ENCODE measurements around the gene FMNL2. TPM values are rescaled to one million over a fixed set of nuclear protein-coding genes. Genes with fewer than 3 reads are reported as not detected.

Gene FMNL2
- total and polyA plus RNA-seq, 5 donors = 7.2 to 10.8 (median 9.4) TPM

- no peak overlapping the region for H3K4me3 ChIP-seq (ENCODE audit: low read length)
- intact Hi-C loops (cut with DNase I) = no loop called here
- no peak overlapping the region for H3K27ac ChIP-seq (ENCODE audit: low read length)
- H3K9me3 ChIP-seq (ENCODE audit: control insufficient read depth, low read length) = no peaks in the 10 kb centered on the region
- no peaks in the 10 kb centered on the region for H3K27me3 ChIP-seq (ENCODE audit: control insufficient read depth, insufficient read depth)
- ATAC-seq (no peak), DNase-seq (no peak)
- 61% methylated on average over 8 of the region's 8 CpGs for WGBS
- no peaks in the 10 kb centered on the region for H3K4me1 ChIP-seq (ENCODE audit: control insufficient read depth, insufficient read depth, low read length)
Observed at GRCh38 chr2:152548111-152548875, 213.3 kb downstream of the FMNL2 start.

GRCh38 chr2:152548996-152549395, 214.0 kb downstream of the FMNL2 start:
- Histone ChIP-seq H3K4me3 (ENCODE audit: low read length) (no peak overlapping the region), H3K9me3 (ENCODE audit: control insufficient read depth, low read length) (no peaks in the 10 kb centered on the region), H3K27me3 (ENCODE audit: control insufficient read depth, insufficient read depth) (no peaks in the 10 kb centered on the region), H3K27ac (ENCODE audit: low read length) (no peak overlapping the region), H3K4me1 (ENCODE audit: control insufficient read depth, insufficient read depth, low read length) (no peaks in the 10 kb centered on the region)
- ATAC-seq = no peak
- no peak for DNase-seq
- intact Hi-C loops (cut with DNase I) = no loop called here
- 97% methylated on average over 3 of the region's 3 CpGs for WGBS

GRCh38 chr2:152549423-152549822, 214.4 kb downstream of the FMNL2 start:
- Histone ChIP-seq H3K27ac (ENCODE audit: low read length) (no peak overlapping the region), H3K4me3 (ENCODE audit: low read length) (no peak overlapping the region), H3K4me1 (ENCODE audit: control insufficient read depth, insufficient read depth, low read length) (no peaks in the 10 kb centered on the region), H3K9me3 (ENCODE audit: control insufficient read depth, low read length) (no peaks in the 10 kb centered on the region), H3K27me3 (ENCODE audit: control insufficient read depth, insufficient read depth) (no peaks in the 10 kb centered on the region)
- intact Hi-C loops (cut with DNase I) = no loop called here
- ATAC-seq = no peak
- WGBS = 96% methylated on average over 2 of the region's 2 CpGs
- no peak for DNase-seq

DNA sequence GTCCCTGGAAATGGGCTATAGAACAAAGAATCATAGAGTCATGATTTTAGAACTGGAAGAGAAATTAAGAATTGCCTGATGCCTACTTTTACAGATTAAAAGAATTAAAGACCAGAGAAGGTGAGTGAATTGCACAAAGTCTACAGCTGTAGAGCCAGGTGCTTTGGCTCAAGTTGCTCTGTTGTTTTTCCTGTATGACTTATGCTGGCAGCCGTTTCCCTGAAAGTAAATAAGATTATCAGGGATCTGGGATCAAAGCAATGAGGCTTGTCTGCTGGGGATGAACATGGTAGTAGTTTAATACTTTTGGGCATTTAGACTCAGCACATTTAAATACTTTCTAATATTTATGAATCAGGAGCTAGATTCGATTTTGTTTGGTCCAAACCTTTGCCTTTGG, 215.4 kb downstream of the FMNL2 start:
- no peaks in the 10 kb centered on the region for H3K9me3 ChIP-seq (ENCODE audit: control insufficient read depth, low read length)
- WGBS = 71% methylated on average over 2 of the region's 2 CpGs
- no peaks in the 10 kb centered on the region for H3K27me3 ChIP-seq (ENCODE audit: control insufficient read depth, insufficient read depth)
- ATAC-seq (no peak), DNase-seq (no peak)
- H3K4me3 ChIP-seq (ENCODE audit: low read length) = no peak overlapping the region
- intact Hi-C loops (cut with DNase I) = no loop called here
- no peaks in the 10 kb centered on the region for H3K4me1 ChIP-seq (ENCODE audit: control insufficient read depth, insufficient read depth, low read length)
- H3K27ac ChIP-seq (ENCODE audit: low read length) = no peak overlapping the region

- Histone ChIP-seq H3K27me3 (ENCODE audit: control insufficient read depth, insufficient read depth) (no peaks in the 10 kb centered on the region), H3K9me3 (ENCODE audit: control insufficient read depth, low read length) (no peaks in the 10 kb centered on the region), H3K4me1 (ENCODE audit: control insufficient read depth, insufficient read depth, low read length) (no peaks in the 10 kb centered on the region), H3K4me3 (ENCODE audit: low read length) (no peak overlapping the region), H3K27ac (ENCODE audit: low read length) (no peak overlapping the region)
- 85% methylated on average over 1 of the region's 1 CpG for WGBS
- ATAC-seq = no peak
- no peak for DNase-seq
- intact Hi-C loops (cut with DNase I) = no loop called here
Observed at GRCh38 chr2:152552888-152553287, 217.9 kb downstream of the FMNL2 start.

- Histone ChIP-seq H3K27me3 (ENCODE audit: control insufficient read depth, insufficient read depth) (no peaks in the 10 kb centered on the region), H3K4me3 (ENCODE audit: low read length) (no peak overlapping the region), H3K4me1 (ENCODE audit: control insufficient read depth, insufficient read depth, low read length) (no peaks in the 10 kb centered on the region), H3K9me3 (ENCODE audit: control insufficient read depth, low read length) (no peaks in the 10 kb centered on the region), H3K27ac (ENCODE audit: low read length) (no peak overlapping the region)
- intact Hi-C loops (cut with DNase I) = no loop called here
- WGBS = 96% methylated on average over 1 of the region's 1 CpG
- ATAC-seq (no peak), DNase-seq (no peak)
Observed at GRCh38 chr2:152553518-152553917, 218.5 kb downstream of the FMNL2 start.

- WGBS = 90% methylated on average over 2 of the region's 2 CpGs
- Histone ChIP-seq H3K4me3 (ENCODE audit: low read length) (no peak overlapping the region), H3K9me3 (ENCODE audit: control insufficient read depth, low read length) (no peaks in the 10 kb centered on the region), H3K4me1 (ENCODE audit: control insufficient read depth, insufficient read depth, low read length) (no peaks in the 10 kb centered on the region), H3K27me3 (ENCODE audit: control insufficient read depth, insufficient read depth) (no peaks in the 10 kb centered on the region), H3K27ac (ENCODE audit: low read length) (no peak overlapping the region)
- intact Hi-C loops (cut with DNase I) = no loop called here
- DNase-seq (no peak), ATAC-seq (no peak)
Observed at GRCh38 chr2:152555048-152555447, 220.1 kb downstream of the FMNL2 start.

DNA sequence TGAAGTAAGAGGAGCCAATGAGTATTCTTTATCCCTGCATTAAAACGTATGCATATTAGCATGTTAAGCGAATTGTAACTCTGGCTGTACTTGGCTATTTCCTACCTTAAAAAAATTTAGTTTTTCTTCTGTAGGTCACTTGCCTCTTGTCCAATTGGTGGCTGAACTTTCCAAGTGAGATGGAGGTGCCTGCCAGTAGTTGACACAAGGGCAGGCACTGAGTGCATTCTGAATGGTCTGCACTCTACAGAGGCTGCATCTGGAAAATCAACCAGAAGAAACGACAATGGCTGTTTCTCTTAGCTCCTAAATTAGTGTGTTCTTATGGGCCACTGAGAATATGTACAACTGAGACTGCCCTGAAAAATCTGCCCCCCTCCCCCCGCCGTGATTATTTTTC, 221.5 kb downstream of the FMNL2 start:
- Histone ChIP-seq H3K9me3 (ENCODE audit: control insufficient read depth, low read length) (no peaks in the 10 kb centered on the region), H3K4me3 (ENCODE audit: low read length) (no peak overlapping the region), H3K27ac (ENCODE audit: low read length) (no peak overlapping the region), H3K27me3 (ENCODE audit: control insufficient read depth, insufficient read depth) (no peaks in the 10 kb centered on the region), H3K4me1 (ENCODE audit: control insufficient read depth, insufficient read depth, low read length) (no peaks in the 10 kb centered on the region)
- no peak for DNase-seq
- intact Hi-C loops (cut with DNase I) = no loop called here
- ATAC-seq = no peak
- 89% methylated on average over 5 of the region's 5 CpGs for WGBS

DNA sequence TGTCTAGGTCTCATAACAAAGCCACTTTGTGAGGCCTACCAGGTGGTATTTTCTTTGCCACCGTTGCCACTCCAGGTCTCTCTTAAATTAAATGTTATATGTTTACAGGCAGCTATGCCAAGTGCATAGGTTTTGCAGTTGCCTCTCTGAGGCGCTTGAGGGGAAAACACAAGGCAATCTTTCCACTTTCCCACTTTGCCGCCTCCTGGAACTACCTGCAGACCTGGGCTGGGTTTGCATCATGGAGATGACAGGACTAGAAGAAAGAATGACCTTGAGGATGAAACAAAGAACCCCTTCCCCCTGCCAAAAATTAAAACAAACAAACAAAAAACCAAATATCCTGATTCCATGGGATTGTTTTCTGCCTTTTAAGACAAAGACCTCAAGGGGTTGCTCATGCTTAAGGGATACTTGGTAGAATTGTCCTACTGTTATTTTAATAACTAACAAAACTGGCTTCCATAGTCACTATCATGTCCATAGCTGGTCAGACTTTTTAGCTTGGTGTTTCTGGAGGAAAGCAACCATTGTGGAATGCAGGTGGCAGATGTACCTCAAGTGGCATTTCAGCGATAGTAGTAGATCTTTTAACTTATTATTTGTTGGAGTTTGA, 222.4 kb downstream of the FMNL2 start:
- intact Hi-C loops (cut with DNase I) = no loop called here
- 95% methylated on average over 4 of the region's 4 CpGs for WGBS

GRCh38 chr2:152558158-152558984, 223.4 kb downstream of the FMNL2 start:
- H3K9me3 ChIP-seq (ENCODE audit: control insufficient read depth, low read length) = no peaks in the 10 kb centered on the region
- ATAC-seq (no peak), DNase-seq (no peak)
- no peak overlapping the region for H3K27ac ChIP-seq (ENCODE audit: low read length)
- H3K4me3 ChIP-seq (ENCODE audit: low read length) = no peak overlapping the region
- 86% methylated on average over 7 of the region's 7 CpGs for WGBS
- intact Hi-C loops (cut with DNase I) = no loop called here
- no peaks in the 10 kb centered on the region for H3K4me1 ChIP-seq (ENCODE audit: control insufficient read depth, insufficient read depth, low read length)
- H3K27me3 ChIP-seq (ENCODE audit: control insufficient read depth, insufficient read depth) = no peaks in the 10 kb centered on the region

More for the DNA sequence above, 222.4 kb downstream of the FMNL2 start:
- no peaks in the 10 kb centered on the region for H3K27me3 ChIP-seq (ENCODE audit: control insufficient read depth, insufficient read depth)
- H3K4me1 ChIP-seq (ENCODE audit: control insufficient read depth, insufficient read depth, low read length) = no peaks in the 10 kb centered on the region
- no peak overlapping the region for H3K27ac ChIP-seq (ENCODE audit: low read length)
- no peak overlapping the region for H3K4me3 ChIP-seq (ENCODE audit: low read length)
- no peaks in the 10 kb centered on the region for H3K9me3 ChIP-seq (ENCODE audit: control insufficient read depth, low read length)
- ATAC-seq (no peak), DNase-seq (no peak)

- no peak for ATAC-seq
- intact Hi-C loops (cut with DNase I) = no loop called here
- Histone ChIP-seq H3K4me3 (ENCODE audit: low read length) (no peak overlapping the region), H3K27me3 (ENCODE audit: control insufficient read depth, insufficient read depth) (no peaks in the 10 kb centered on the region), H3K27ac (ENCODE audit: low read length) (no peak overlapping the region), H3K9me3 (ENCODE audit: control insufficient read depth, low read length) (no peaks in the 10 kb centered on the region), H3K4me1 (ENCODE audit: control insufficient read depth, insufficient read depth, low read length) (no peaks in the 10 kb centered on the region)
- DNase-seq = no peak
- 72% methylated on average over 4 of the region's 4 CpGs for WGBS
Observed at GRCh38 chr2:152559008-152559407, 224.0 kb downstream of the FMNL2 start.

Data from right cardiac atrium (tissue), 5 donors.